Body of pancreas (tissue), 4 donors: ENCODE measurements around the gene UBXN4.

Source experiments
- CTCF ChIP-seq, 7 experiments: fragments of 450-650 bp in 4 of 7; fragments of 200-600 bp in 3 of 7; sonication (generic) in 3 of 7; IDR thresholded peaks; one replicate each; pipeline ENCODE4 v1.5.1; 2016 to 2019; ENCODE audit warnings: antibody characterized with exemption in 7 of 7
- POLR2A ChIP-seq, 3 donors: fragments of 450-650 bp; IDR thresholded peaks; one replicate each; pipeline ENCODE4 v1.6.1; 2016; ENCODE audit warnings: antibody characterized with exemption in 3 of 3, mild to moderate bottlenecking in 2 of 3

- TF ChIP-seq CTCF (IDR thresholded peaks at IDR 0.05) (no peak), POLR2A (IDR thresholded peaks at IDR 0.05) (no peak)
Measured at GRCh38 chr2:135792401-135793150, 50.9 kb downstream of the UBXN4 start.
